ENCODE results near the gene NREP.

GRCh38 chr5:111679611-111680010 is 77.4 kb downstream of the NREP start:
- TF ChIP-seq CTCF (IDR thresholded peaks at IDR 0.05) (no peak), EP300 (IDR thresholded peaks at IDR 0.05; ENCODE audit: low read depth) (no peak), POLR2A (IDR thresholded peaks at IDR 0.05) (no peak)
